H1 (cell line): ENCODE results near the gene TNFRSF13B. TPM values are rescaled to one million over a fixed set of nuclear protein-coding genes. Genes with fewer than 3 reads are reported as not detected.

Experiments
- CTCF ChIA-PET: fragments of 300-600 bp; sonication (Branson Sonifier 250); formaldehyde crosslinking; loops from one replicate; lab custom pipeline; 2021; ENCODE audit not compliant: partially characterized antibody; lab: Charles Lee
- POLR2A ChIA-PET: fragments of 300-600 bp; sonication (Branson Sonifier 250); formaldehyde crosslinking; loops from one replicate; lab custom pipeline; 2021; ENCODE audit warnings: inconsistent platforms; ENCODE audit not compliant: partially characterized antibody; lab: Charles Lee
- DNase-seq, 2 experiments: peaks; one replicate each; pipeline versions ENCODE4 v3.0.0 to v3.0.0-alpha.2; 2010 to 2022; ENCODE audit warnings: low spot score in 2 of 2, low read depth in 1 of 2, mixed read lengths in 1 of 2
- FAIRE-seq: peaks from 2 replicates; lab custom pipeline; 2011; peaks lifted over from hg19 to GRCh38; lab: Jason Lieb, UNC
- H2AFZ ChIP-seq: 2 replicates; pipeline ENCODE4 v1.8.1; 2012; ENCODE audit warnings: low read length, inconsistent platforms
- H2AK5ac ChIP-seq: 2 replicates; pipeline ENCODE4 v1.6.1; 2013; ENCODE audit warnings: low read depth, low read length
- H2BK120ac ChIP-seq: replicated peaks from 2 replicates; pipeline ENCODE3; 2013; ENCODE audit warnings: low read depth, low read length, inconsistent platforms
- H2BK12ac ChIP-seq: 2 replicates; pipeline ENCODE4 v1.6.1; 2013; ENCODE audit warnings: low read depth, low read length
- H2BK15ac ChIP-seq: 2 replicates; pipeline ENCODE4 v1.6.1; 2013; ENCODE audit warnings: low read length
- H2BK20ac ChIP-seq: 2 replicates; pipeline ENCODE4 v1.6.1; 2013; ENCODE audit warnings: low read length
- H2BK5ac ChIP-seq: 2 replicates; pipeline ENCODE4 v1.6.1; 2013; ENCODE audit warnings: low read depth, low read length
- H3K14ac ChIP-seq: 2 replicates; pipeline ENCODE4 v1.6.1; 2013; ENCODE audit warnings: inconsistent platforms; ENCODE audit not compliant: insufficient read length
- H3K18ac ChIP-seq: 2 replicates; pipeline ENCODE4 v1.6.1; 2013; ENCODE audit warnings: low read length; ENCODE audit errors: extremely low read depth
- H3K23ac ChIP-seq: 2 replicates; pipeline ENCODE4 v1.6.1; 2013; ENCODE audit warnings: inconsistent platforms; ENCODE audit not compliant: insufficient read length
- H3K23me2 ChIP-seq: 2 replicates; pipeline ENCODE4 v1.6.1; 2013; ENCODE audit warnings: low read depth, low read length
- H3K27ac ChIP-seq: 2 replicates; pipeline ENCODE4 v1.6.1; 2011; ENCODE audit warnings: low read depth, low read length, inconsistent platforms
- H3K27me3 ChIP-seq, 4 experiments: replicated peaks in 1 of 4; 1 replicate in 1 of 4; 2 replicates in 3 of 4; pipeline versions ENCODE4 v1.6.1 to v1.8.1; 2011 to 2013; ENCODE audit warnings: low read length in 3 of 4, mild to moderate bottlenecking in 3 of 4, inconsistent platforms in 2 of 4, mixed read lengths in 2 of 4, moderate library complexity in 1 of 4; ENCODE audit not compliant: control insufficient read depth in 3 of 4, insufficient read depth in 3 of 4; ENCODE audit errors: extremely low read depth in 1 of 4
- H3K36me3 ChIP-seq, 4 experiments: 2 replicates each; pipeline versions ENCODE4 v1.6.1 to v1.8.1; 2011 to 2013; ENCODE audit warnings: mild to moderate bottlenecking in 4 of 4, low read length in 3 of 4, moderate library complexity in 2 of 4, control low read depth in 1 of 4, inconsistent platforms in 1 of 4; ENCODE audit not compliant: insufficient read depth in 4 of 4, control insufficient read depth in 2 of 4
- H3K4ac ChIP-seq: replicated peaks from 2 replicates; pipeline ENCODE3; 2013; ENCODE audit warnings: low read length, low read depth, mixed read lengths, inconsistent platforms; ENCODE audit not compliant: insufficient read length
- H3K4me1 ChIP-seq, 4 experiments: replicated peaks in 1 of 4; 1 replicate in 1 of 4; 2 replicates in 3 of 4; pipeline versions ENCODE4 v1.6.1 to v1.8.1; 2011 to 2013; ENCODE audit warnings: low read length in 3 of 4, inconsistent platforms in 2 of 4, mixed read lengths in 1 of 4; ENCODE audit not compliant: insufficient read depth in 4 of 4, control insufficient read depth in 3 of 4
- H3K4me2 ChIP-seq, 2 experiments: 2 replicates each; pipeline versions ENCODE4 v1.6.1 to v1.8.1; 2011 to 2013; ENCODE audit warnings: low read depth in 2 of 2, low read length in 2 of 2, control low read depth in 1 of 2, inconsistent platforms in 1 of 2, mild to moderate bottlenecking in 1 of 2; ENCODE audit not compliant: insufficient read depth in 1 of 2
- H3K4me3 ChIP-seq, 4 experiments: fragments of 200-600, 300-600 bp in 1 of 4; sonication (generic), shearing (Covaris generic), sonication (Bioruptor Twin) in 1 of 4; 2 replicates each; pipeline versions ENCODE4 v1.5.1 to v1.8.1; 2011 to 2016; ENCODE audit warnings: low read length in 4 of 4, low read depth in 3 of 4, control low read depth in 2 of 4, inconsistent platforms in 2 of 4, mild to moderate bottlenecking in 2 of 4, mixed read lengths in 1 of 4, moderate library complexity in 1 of 4; ENCODE audit not compliant: insufficient read depth in 2 of 4; ENCODE audit errors: extremely low read depth in 1 of 4
- H3K56ac ChIP-seq: replicated peaks from 2 replicates; pipeline ENCODE3; 2013; ENCODE audit warnings: low read depth, mild to moderate bottlenecking, mixed read lengths, low read length, inconsistent platforms; ENCODE audit not compliant: insufficient read length
- H3K79me1 ChIP-seq: 2 replicates; pipeline ENCODE4 v1.6.1; 2013; ENCODE audit warnings: low read depth, low read length, control low read depth
- H3K79me2 ChIP-seq, 2 experiments: 2 replicates each; pipeline versions ENCODE4 v1.6.1 to v1.8.1; 2012 to 2013; ENCODE audit warnings: low read length in 2 of 2, mild to moderate bottlenecking in 2 of 2, inconsistent platforms in 1 of 2; ENCODE audit not compliant: insufficient read depth in 2 of 2, control insufficient read depth in 1 of 2
- H3K9ac ChIP-seq, 4 experiments: replicated peaks in 1 of 4; 1 replicate in 1 of 4; 2 replicates in 3 of 4; pipeline versions ENCODE4 v1.6.1 to v1.8.1; 2011 to 2013; ENCODE audit warnings: low read depth in 3 of 4, low read length in 3 of 4, control low read depth in 2 of 4, mild to moderate bottlenecking in 2 of 4, moderate library complexity in 2 of 4, inconsistent platforms in 1 of 4; ENCODE audit errors: extremely low read depth in 1 of 4
- H3K9me3 ChIP-seq, 2 experiments: 2 replicates each; pipeline versions ENCODE4 v1.6.1 to v1.8.1; 2012 to 2013; ENCODE audit warnings: mild to moderate bottlenecking in 2 of 2, moderate library complexity in 2 of 2, control low read depth in 1 of 2, inconsistent platforms in 1 of 2, low read depth in 1 of 2, low read length in 1 of 2, mixed read lengths in 1 of 2; ENCODE audit not compliant: insufficient read depth in 2 of 2
- H4K20me1 ChIP-seq, 2 experiments: replicated peaks in 1 of 2; 2 replicates each; pipeline versions ENCODE3 to v1.8.1; 2011 to 2013; ENCODE audit warnings: inconsistent platforms in 2 of 2, low read length in 2 of 2, mild to moderate bottlenecking in 1 of 2; ENCODE audit not compliant: insufficient read depth in 2 of 2, control insufficient read depth in 1 of 2
- H4K5ac ChIP-seq: 2 replicates; pipeline ENCODE4 v1.6.1; 2013; ENCODE audit warnings: low read length, low read depth, mixed read lengths, inconsistent platforms; ENCODE audit not compliant: insufficient read length
- H4K8ac ChIP-seq: 2 replicates; pipeline ENCODE4 v1.8.0; 2013; ENCODE audit warnings: mild to moderate bottlenecking, moderate library complexity, low read length, inconsistent platforms; ENCODE audit not compliant: insufficient read depth; ENCODE audit errors: extremely low read depth
- H4K91ac ChIP-seq: replicated peaks from 2 replicates; pipeline ENCODE3; 2013; ENCODE audit warnings: low read length, mixed read lengths, inconsistent platforms; ENCODE audit not compliant: insufficient read length
- KDM5A ChIP-seq: fragments of 200-600 bp; IDR thresholded peaks from 2 replicates; pipeline ENCODE4 v1.7.1; 2012; ENCODE audit warnings: mild to moderate bottlenecking, low read length, inconsistent platforms, mixed read lengths
- WGBS, 2 experiments: shearing (Covaris generic) in 1 of 2; methylation state at CpG; one replicate each; pipeline versions ENCODE4 v1.1.6 to v1.1.7; 2013 to 2015; ENCODE audit warnings: low lambda C conversion rate in 2 of 2, mixed read lengths in 2 of 2, inconsistent platforms in 1 of 2, low coverage in 1 of 2, missing lambda C conversion rate in 1 of 2; ENCODE audit not compliant: insufficient replicate concordance in 2 of 2, insufficient coverage in 1 of 2, insufficient read length in 1 of 2; ENCODE audit errors: extremely low coverage in 1 of 2, missing lambda C conversion rate in 1 of 2; 5-methylcytosine and 5-hydroxymethylcytosine counted together
- polyA plus RNA-seq, 7 experiments: library from polyadenylated mRNA; depleted of rRNA in 3 of 7; stranded (reverse) in 5 of 7; unstranded in 2 of 7; fragments of >200 nt in 5 of 7; fragments of 200-250 nt in 2 of 7; gene quantifications; 1 replicate in 5 of 7; 2 replicates in 1 of 7; 4 replicates in 1 of 7; pipeline versions ENCODE4 v1.2.1 to v1.2.3, GENCODE V29; 2011 to 2013; ENCODE audit warnings: missing spikeins in 2 of 7, mixed read lengths in 2 of 7
- total RNA-seq: library from RNA; stranded (reverse); fragmentation: NEBNext Ultra II Directional; extraction: Animal tissue kit (Norgen Biotek cat#: 25700); gene quantifications from 2 replicates; pipeline ENCODE4 v1.2.1, GENCODE V29; 2021
- TF ChIP-seq, protein P1 (sequence below), 3 experiments: IDR thresholded peaks; 1 replicate in 2 of 3; 2 replicates in 1 of 3; pipeline versions ENCODE4 v1.5.1 to v1.6.1; 2011; ENCODE audit warnings: low read length in 3 of 3, mild to moderate bottlenecking in 3 of 3, inconsistent platforms in 2 of 3, low read depth in 1 of 3, moderate library complexity in 1 of 3; ENCODE audit not compliant: insufficient read depth in 1 of 3; ENCODE audit errors: control extremely low read depth in 1 of 3

Gene TNFRSF13B
- total and polyA plus RNA-seq, 2 of the 8 experiments (the other 6 are each of a cell fraction or from before 2014, with no cell fraction given): not detected

GRCh38 chr17:16962804-16963203, 9.1 kb downstream of the TNFRSF13B start:
- H3K4me3 ChIP-seq: no peak overlapping the region

More at GRCh38 chr17:16962804-16963203, 9.1 kb downstream of the TNFRSF13B start:
- H4K20me1 ChIP-seq: no peaks in the 10 kb centered on the region
- H3K27me3 ChIP-seq: no peaks in the 10 kb centered on the region
- H3K23ac ChIP-seq: no peak overlapping the region
- no peak overlapping the region for H3K56ac ChIP-seq
- no peak for TF ChIP-seq KDM5A
- TF ChIP-seq, protein P1, sequence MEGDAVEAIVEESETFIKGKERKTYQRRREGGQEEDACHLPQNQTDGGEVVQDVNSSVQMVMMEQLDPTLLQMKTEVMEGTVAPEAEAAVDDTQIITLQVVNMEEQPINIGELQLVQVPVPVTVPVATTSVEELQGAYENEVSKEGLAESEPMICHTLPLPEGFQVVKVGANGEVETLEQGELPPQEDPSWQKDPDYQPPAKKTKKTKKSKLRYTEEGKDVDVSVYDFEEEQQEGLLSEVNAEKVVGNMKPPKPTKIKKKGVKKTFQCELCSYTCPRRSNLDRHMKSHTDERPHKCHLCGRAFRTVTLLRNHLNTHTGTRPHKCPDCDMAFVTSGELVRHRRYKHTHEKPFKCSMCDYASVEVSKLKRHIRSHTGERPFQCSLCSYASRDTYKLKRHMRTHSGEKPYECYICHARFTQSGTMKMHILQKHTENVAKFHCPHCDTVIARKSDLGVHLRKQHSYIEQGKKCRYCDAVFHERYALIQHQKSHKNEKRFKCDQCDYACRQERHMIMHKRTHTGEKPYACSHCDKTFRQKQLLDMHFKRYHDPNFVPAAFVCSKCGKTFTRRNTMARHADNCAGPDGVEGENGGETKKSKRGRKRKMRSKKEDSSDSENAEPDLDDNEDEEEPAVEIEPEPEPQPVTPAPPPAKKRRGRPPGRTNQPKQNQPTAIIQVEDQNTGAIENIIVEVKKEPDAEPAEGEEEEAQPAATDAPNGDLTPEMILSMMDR (IDR thresholded peaks at IDR 0.05; ENCODE audit: control extremely low read depth in 1 of 3, insufficient read depth in 1 of 3, low read depth in 1 of 3, low read length in 3 of 3): peak in 1 of 3 experiments; percentile 9; a peak in 1 of 4 replicates
- no peaks in the 10 kb centered on the region for H3K36me3 ChIP-seq
- H2AK5ac ChIP-seq: no peak overlapping the region
- CTCF ChIA-PET: interaction anchor here (1.0 to 1.2 kb wide), 2 partner anchors 28 to 32 kb away, joined by 3 read pairs; no protein-coding TSS in a partner anchor
- H2BK5ac ChIP-seq: no peak overlapping the region
- H2BK12ac ChIP-seq: no peak overlapping the region
- H3K9ac ChIP-seq: no peak overlapping the region
- no peak overlapping the region for H4K8ac ChIP-seq
- no peak overlapping the region for H2AFZ ChIP-seq
- H2BK120ac ChIP-seq: no peak overlapping the region
- H3K4me2 ChIP-seq: no peak overlapping the region
- H3K9me3 ChIP-seq: peaks cover 7 to 15% of the 10 kb centered on the region in 2 experiments; a peak in 3 of 4 replicates
- no peak overlapping the region for H3K14ac ChIP-seq
- no peak overlapping the region for H3K4ac ChIP-seq
- no peak overlapping the region for H2BK20ac ChIP-seq
- no peak overlapping the region for H3K18ac ChIP-seq
- DNase-seq (peak in 1 of 2 experiments; percentile 43), FAIRE-seq (no peak)
- H3K79me2 ChIP-seq: no peaks in the 10 kb centered on the region
- no peak overlapping the region for H2BK15ac ChIP-seq
- no peak overlapping the region for H4K5ac ChIP-seq
- no peak overlapping the region for H3K27ac ChIP-seq
- no peaks in the 10 kb centered on the region for H3K79me1 ChIP-seq
- no peak overlapping the region for H4K91ac ChIP-seq
- H3K23me2 ChIP-seq: no peaks in the 10 kb centered on the region
- 84% methylated on average over 6 of the region's 7 CpGs; no CpG with 5 or more reads in 1 of the 2 experiments for WGBS, 2 experiments
- POLR2A ChIA-PET: no interaction called here
- no peaks in the 10 kb centered on the region for H3K4me1 ChIP-seq
